Hepatocyte (in vitro differentiated cells): ENCODE results near the gene FMN1.

Experiments
- CTCF ChIP-seq: fragments of 200-600 bp; sonication (generic); IDR thresholded peaks from 2 replicates; pipeline ENCODE4 v1.5.1; 2016; ENCODE audit warnings: antibody characterized with exemption, mild to moderate bottlenecking; ENCODE audit not compliant: poor library complexity
- EZH2phosphoT487 ChIP-seq: fragments of 200-600 bp; sonication (generic); IDR thresholded peaks from one replicate; pipeline ENCODE4 v1.6.1; 2018; ENCODE audit warnings: antibody characterized with exemption, mild to moderate bottlenecking, low read depth, moderate library complexity; ENCODE audit not compliant: unreplicated experiment, severe bottlenecking

GRCh38 chr15:32936283-32936918 is 258.1 kb downstream of the FMN1 start:
- TF ChIP-seq CTCF (peak; percentile 43), EZH2phosphoT487 (no peak)
